Chondrocyte (in vitro differentiated cells): ENCODE data around the gene DNAH12. TPM values are rescaled to one million over a fixed set of nuclear protein-coding genes. Genes with fewer than 3 reads are reported as not detected.

Experiments used
- DNase-seq: peaks from one replicate; pipeline ENCODE4 v3.0.0; 2021; ENCODE audit warnings: mixed read lengths, low spot score
- H3K27ac Mint-ChIP-seq: one replicate; pipeline ENCODE4 v1.8.0; 2021; ENCODE audit warnings: mild to moderate bottlenecking, moderate library complexity, mixed read lengths; ENCODE audit not compliant: unreplicated experiment
- H3K27me3 Mint-ChIP-seq: 2 replicates; pipeline ENCODE4 v1.8.0; 2021; ENCODE audit warnings: low read depth, mixed read lengths
- H3K36me3 Mint-ChIP-seq: 2 replicates; pipeline ENCODE4 v1.8.0; 2021; ENCODE audit warnings: low read depth, mixed read lengths
- H3K4me1 Mint-ChIP-seq: 2 replicates; pipeline ENCODE4 v1.8.0; 2021; ENCODE audit warnings: low read depth, mild to moderate bottlenecking, mixed read lengths
- H3K4me3 Mint-ChIP-seq: one replicate; pipeline ENCODE4 v1.8.0; 2021; ENCODE audit warnings: mild to moderate bottlenecking, moderate library complexity, mixed read lengths; ENCODE audit not compliant: unreplicated experiment
- H3K9me3 Mint-ChIP-seq: 2 replicates; pipeline ENCODE4 v1.8.0; 2021; ENCODE audit warnings: low read depth, mixed read lengths
- total RNA-seq: library from RNA; stranded (reverse); gene quantifications from 3 replicates; pipeline ENCODE4 v1.2.1, GENCODE V29; 2021
- TF ChIP-seq, protein P1 (sequence below): fragments of 200-600 bp; sonication (generic); IDR thresholded peaks from 2 replicates; pipeline ENCODE4 v1.5.0; 2021; ENCODE audit warnings: antibody characterized with exemption, mild to moderate bottlenecking, moderate library complexity

Gene DNAH12
- total RNA-seq, 1 donor from 2014 or later: 0.02 TPM

GRCh38 chr3:57283334-57283733, 260.8 kb downstream of the DNAH12 start:
- no peaks in the 10 kb centered on the region for H3K36me3 Mint-ChIP-seq
- H3K27ac Mint-ChIP-seq: no peak overlapping the region
- H3K9me3 Mint-ChIP-seq: peaks cover 6% of the 10 kb centered on the region
- H3K4me1 Mint-ChIP-seq: peaks cover 3% of the 10 kb centered on the region
- H3K4me3 Mint-ChIP-seq: no peak overlapping the region
- no peaks in the 10 kb centered on the region for H3K27me3 Mint-ChIP-seq
- TF ChIP-seq, protein P1, sequence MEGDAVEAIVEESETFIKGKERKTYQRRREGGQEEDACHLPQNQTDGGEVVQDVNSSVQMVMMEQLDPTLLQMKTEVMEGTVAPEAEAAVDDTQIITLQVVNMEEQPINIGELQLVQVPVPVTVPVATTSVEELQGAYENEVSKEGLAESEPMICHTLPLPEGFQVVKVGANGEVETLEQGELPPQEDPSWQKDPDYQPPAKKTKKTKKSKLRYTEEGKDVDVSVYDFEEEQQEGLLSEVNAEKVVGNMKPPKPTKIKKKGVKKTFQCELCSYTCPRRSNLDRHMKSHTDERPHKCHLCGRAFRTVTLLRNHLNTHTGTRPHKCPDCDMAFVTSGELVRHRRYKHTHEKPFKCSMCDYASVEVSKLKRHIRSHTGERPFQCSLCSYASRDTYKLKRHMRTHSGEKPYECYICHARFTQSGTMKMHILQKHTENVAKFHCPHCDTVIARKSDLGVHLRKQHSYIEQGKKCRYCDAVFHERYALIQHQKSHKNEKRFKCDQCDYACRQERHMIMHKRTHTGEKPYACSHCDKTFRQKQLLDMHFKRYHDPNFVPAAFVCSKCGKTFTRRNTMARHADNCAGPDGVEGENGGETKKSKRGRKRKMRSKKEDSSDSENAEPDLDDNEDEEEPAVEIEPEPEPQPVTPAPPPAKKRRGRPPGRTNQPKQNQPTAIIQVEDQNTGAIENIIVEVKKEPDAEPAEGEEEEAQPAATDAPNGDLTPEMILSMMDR: no peak
- no peak for DNase-seq

DNA sequence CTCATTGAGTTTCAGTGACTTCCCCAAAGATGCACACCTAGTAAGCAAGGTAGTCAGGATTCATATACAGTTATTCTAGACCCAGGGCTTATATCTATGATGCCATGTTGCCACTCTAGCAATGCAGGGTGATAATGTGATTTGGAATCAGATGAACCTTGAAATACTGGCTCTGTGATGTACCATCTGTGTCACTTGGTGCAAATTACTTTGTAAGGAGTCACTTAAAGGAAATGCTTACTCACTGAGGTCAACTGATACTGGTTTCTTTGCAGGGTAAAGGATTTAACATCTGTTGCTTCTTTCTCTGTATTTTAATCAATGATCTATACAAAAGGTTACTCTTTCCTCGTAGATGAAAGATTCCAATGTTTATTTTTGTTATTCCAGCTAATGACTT, 262.4 kb downstream of the DNAH12 start:
- peaks cover 5% of the 10 kb centered on the region for H3K9me3 Mint-ChIP-seq
- DNase-seq: no peak

GRCh38 chr3:57279685-57280084, 264.5 kb downstream of the DNAH12 start:
- Mint-ChIP-seq H3K27me3 (no peaks in the 10 kb centered on the region), H3K4me1 (peaks cover 3% of the 10 kb centered on the region), H3K27ac (no peak overlapping the region), H3K9me3 (no peaks in the 10 kb centered on the region), H3K4me3 (no peak overlapping the region), H3K36me3 (no peaks in the 10 kb centered on the region)
- DNase-seq: no peak
- TF ChIP-seq, protein P1: no peak

More for the DNA sequence above, 262.4 kb downstream of the DNAH12 start:
- Mint-ChIP-seq H3K27me3 (no peaks in the 10 kb centered on the region), H3K27ac (no peak overlapping the region), H3K4me1 (peaks cover 3% of the 10 kb centered on the region), H3K36me3 (no peaks in the 10 kb centered on the region), H3K4me3 (no peak overlapping the region)
- TF ChIP-seq, protein P1: no peak

DNA sequence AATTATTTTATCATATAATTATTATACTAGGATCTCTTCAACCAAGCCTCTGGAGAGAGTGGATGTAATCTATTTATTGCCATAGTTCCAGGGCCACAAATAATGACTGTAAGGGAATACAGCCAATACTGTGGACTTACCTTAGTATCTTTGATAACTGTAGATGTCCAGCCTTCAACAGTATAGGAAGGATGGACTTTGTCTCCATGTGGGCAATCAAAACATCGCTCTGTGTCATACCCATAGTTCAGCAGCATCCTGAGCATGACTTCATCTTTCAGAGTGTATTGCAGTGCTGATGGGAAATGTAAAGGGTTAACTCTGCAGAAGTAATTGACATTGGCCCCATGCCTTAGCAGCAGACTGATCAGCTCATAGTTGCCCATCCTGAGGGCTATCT, 265.9 kb downstream of the DNAH12 start:
- Mint-ChIP-seq H3K36me3 (peaks cover 4% of the 10 kb centered on the region), H3K27me3 (no peaks in the 10 kb centered on the region), H3K9me3 (no peaks in the 10 kb centered on the region), H3K4me1 (peaks cover 3% of the 10 kb centered on the region), H3K4me3 (no peak overlapping the region), H3K27ac (no peak overlapping the region)
- TF ChIP-seq, protein P1: no peak
- no peak for DNase-seq

- TF ChIP-seq, protein P1: no peak
- H3K4me1 Mint-ChIP-seq: peaks cover 7% of the 10 kb centered on the region
- DNase-seq: no peak
- peaks cover 11% of the 10 kb centered on the region for H3K36me3 Mint-ChIP-seq
- no peaks in the 10 kb centered on the region for H3K27me3 Mint-ChIP-seq
- H3K27ac Mint-ChIP-seq: no peak overlapping the region
- no peaks in the 10 kb centered on the region for H3K9me3 Mint-ChIP-seq
- H3K4me3 Mint-ChIP-seq: no peak overlapping the region
Observed at GRCh38 chr3:57275393-57275792, 268.8 kb downstream of the DNAH12 start.
